ENCODE data around the gene DENND6B. TPM values are rescaled to one million over a fixed set of nuclear protein-coding genes. Genes with fewer than 3 reads are reported as not detected.

The DENND6B gene
- polyA plus RNA-seq, 4 donors, result 9.8 to 20.1 (median 14.9) TPM

DNA sequence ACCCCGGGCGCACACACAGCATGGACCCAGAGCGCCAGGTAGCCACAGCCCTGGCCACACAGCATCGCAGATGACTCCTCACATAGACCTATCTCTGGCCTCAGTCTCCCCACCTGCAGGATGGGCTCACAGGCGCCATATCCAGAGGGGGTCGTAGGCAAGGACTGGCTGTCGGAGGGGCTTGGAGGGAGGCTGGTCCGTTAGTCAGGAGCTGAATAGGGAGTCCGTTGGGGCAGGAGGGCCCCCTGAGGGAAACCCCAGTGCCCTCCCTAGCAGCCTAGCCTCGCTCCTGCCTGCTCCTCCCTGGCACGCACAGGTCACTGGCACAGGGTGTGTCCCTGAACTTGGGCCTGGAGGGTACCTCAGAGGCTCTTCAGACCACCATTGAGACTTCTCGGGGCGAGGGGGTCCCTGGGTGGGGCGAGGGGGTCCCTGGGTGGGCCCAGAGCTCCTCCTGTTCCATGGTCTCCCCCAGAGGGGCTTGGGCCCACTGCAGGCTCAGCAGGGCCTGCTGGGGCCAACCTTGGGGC, 21.4 kb downstream of the DENND6B start:
- no peak for DNase-seq (ENCODE audit: low read depth in 4 of 4, low spot score in 3 of 4)

DNA sequence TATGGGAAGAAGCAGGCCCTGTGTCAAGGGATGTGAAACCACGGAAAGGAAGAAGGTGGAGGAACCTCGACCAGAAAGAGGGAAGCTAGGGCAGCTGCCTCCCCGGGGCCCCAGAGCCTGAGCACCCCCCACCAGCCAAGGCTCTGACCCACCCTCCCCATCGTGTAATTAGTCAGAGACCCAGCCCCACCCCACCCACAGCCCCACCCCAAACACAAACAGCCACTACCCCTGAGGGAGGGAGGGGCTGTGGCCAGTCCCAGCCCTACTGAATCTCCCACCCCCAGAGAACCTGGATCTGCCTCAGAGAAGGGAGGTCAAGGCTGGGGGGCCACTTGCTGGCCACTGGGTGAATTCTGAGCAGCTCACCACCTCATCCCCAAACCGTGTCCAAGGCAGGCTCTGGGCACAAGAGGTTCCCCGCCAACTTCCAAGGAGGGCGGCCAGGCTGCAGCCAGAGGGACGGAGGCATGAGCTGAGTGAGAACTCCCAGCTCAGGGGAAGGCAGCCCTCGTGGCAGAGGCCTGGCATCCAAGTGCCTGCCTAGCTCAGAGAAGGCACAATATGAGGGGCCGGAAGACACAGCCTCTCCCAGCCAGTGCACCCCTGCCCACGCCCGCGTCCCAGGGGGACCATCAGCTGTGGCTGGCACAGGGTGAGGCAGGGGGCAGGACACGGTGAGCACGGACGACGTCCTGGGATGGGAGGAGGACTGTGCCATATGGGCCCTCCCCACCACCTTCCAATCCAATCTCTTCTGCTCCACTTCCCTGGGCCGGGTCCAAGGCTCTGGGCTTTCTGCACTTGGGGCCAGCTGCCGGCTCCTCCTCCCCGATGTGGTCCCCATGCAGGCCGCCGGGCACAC, 22.1 kb downstream of the DENND6B start:
- DNase-seq (ENCODE audit: low read depth in 4 of 4, low spot score in 3 of 4), result no peak

DNA sequence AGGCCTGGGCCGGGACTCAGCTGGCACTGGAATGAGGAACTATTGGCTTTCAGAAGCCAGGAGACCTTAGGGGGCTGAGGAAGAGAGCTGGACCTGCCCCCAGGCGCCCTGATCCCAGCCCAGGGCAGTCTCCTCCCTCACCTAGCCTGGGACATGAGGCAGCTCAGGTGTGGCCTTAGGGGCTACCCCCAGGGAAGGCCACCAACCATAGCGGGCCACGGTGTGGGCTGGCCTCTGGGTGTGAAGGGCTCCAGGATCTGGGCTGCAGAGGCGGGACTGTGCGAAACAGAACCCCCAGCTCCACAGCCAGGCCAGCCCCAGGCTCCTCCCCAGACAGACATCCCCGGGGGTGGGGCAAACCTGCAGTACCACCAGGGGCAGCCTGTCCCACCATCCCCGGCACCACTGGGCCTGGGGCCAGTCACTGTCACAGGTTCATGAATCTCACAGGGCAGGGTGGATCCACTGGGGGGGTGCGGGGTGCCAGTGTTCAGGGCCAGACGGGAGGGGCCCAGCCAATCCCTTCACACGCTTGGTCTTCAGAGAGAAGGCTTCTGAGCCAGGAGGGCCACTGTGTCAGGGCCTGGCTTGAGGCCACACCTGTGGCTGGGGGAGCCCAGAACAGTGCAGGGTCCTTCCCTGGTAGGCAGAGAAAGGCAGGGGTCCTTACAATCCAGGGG, 22.8 kb downstream of the DENND6B start:
- no peak for DNase-seq (ENCODE audit: low read depth in 4 of 4, low spot score in 3 of 4)

DNA sequence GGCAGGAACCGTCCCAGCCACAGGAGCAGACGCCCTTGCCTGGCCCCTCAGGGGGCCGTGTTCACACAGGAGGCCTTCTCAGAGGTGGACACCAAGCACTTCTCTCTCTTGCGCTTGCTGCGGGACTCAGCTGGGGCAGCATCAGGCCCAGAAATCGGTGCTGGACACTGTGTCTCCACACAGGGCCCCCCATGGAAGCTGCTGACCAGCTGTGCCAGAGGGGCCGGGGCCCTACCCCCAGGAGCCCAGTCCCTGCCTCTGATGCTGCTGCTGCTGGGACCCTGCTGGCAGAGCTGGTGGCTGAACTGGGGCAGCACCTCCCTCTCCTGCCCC, 23.3 kb downstream of the DENND6B start:
- DNase-seq (ENCODE audit: low read depth in 4 of 4, low spot score in 3 of 4), result no peak

DNA sequence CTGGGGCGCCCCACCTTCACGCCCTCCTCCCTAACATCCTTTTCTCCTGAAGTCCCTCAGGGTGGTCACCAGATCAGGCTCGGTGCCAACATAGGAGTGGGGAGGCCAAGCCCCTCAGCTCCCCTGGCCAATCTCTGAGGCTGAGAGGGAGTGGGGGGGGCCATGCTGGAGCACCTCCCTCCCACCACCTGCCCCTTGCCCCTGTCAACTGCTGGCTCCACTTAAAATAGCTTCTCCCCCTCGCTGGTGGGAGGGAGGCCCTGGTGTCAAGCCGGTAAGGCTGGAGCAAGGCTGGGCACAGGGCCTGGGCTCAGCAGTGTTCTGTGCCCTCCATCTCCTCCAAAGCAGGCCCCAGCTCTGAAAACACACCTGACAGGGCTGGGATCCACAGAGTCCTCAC, 24.2 kb downstream of the DENND6B start:
- DNase-seq (ENCODE audit: low read depth in 4 of 4, low spot score in 3 of 4), result no peak

DNA sequence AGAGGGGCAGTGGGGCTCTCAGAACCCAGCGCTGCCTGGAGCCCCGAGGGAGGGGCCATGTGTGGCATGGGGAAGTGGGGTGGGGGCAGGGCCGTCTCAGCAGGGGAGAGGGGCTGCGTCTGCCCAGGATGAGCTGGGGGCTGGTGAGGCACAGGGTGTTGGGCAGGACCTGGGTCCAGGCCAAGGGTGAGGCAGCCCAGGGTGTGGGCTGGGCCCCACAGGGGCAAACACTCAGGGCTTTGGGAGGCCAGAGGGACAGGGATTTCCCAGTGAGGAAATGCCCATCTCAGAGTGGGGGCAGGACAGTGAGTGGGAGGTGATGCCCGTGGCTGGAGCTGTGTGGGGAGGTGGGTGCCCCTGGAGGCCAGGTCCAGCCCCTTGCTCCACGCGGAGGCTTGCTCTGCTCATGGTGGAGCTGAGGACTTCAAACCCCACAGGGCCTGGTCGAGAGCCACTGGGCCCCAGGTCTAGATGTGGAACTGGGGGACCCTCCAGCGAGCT, 24.7 kb downstream of the DENND6B start:
- no peak for DNase-seq (ENCODE audit: low read depth in 4 of 4, low spot score in 3 of 4)

DNA sequence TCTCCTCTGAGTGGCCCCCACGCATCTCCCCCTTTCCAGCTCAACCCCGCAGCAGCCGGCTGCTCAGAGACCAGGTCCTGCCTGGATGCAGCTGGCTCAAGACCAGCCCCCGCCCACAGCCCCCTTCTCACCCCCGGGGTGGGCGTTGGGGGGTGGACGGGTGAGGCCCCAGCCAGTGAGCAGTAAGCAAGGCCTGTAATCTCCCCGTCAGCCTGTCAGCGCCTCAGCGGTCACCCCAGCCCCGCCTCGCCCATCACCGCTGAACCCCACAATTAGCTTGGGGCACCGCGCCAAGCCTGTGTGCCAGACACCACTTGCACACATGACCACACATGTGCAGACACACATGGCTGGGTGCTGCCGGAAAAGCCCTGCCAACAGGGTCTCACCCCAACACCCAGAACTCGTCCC, 25.2 kb downstream of the DENND6B start:
- DNase-seq (ENCODE audit: low read depth in 4 of 4, low spot score in 3 of 4), result no peak

DNA sequence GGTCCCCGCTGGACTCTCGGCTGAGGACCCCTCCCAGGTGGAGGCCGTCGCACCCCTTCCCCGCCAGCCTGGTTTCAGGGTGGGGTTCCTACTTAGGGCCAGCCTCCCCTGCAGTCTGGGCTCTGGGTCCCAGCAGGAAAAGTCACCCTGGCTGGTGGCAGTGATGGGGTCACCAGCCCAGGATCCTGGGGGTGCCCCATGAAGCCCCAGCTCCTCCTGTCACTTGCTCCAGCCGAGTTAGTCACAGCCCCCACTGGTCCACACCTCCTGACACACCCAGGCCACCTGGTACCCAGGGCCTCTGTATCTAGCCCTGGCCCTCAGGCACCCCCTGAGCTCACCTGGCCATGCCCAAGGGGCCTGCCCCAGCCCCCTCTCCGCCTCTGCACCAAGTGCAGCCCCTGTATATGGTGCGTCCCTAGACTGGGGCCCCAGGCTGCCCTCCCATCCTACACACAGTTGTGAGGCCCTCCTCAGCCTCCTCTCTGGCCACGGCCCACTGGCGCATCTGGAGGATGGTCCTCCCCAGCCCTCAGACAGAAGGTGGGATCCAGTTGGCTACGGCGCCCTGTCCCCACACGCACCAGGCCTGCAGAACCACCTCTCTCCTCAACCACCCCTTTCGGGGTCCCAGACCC, 26.1 kb downstream of the DENND6B start:
- no peak for DNase-seq (ENCODE audit: low read depth in 4 of 4, low spot score in 3 of 4)

DNA sequence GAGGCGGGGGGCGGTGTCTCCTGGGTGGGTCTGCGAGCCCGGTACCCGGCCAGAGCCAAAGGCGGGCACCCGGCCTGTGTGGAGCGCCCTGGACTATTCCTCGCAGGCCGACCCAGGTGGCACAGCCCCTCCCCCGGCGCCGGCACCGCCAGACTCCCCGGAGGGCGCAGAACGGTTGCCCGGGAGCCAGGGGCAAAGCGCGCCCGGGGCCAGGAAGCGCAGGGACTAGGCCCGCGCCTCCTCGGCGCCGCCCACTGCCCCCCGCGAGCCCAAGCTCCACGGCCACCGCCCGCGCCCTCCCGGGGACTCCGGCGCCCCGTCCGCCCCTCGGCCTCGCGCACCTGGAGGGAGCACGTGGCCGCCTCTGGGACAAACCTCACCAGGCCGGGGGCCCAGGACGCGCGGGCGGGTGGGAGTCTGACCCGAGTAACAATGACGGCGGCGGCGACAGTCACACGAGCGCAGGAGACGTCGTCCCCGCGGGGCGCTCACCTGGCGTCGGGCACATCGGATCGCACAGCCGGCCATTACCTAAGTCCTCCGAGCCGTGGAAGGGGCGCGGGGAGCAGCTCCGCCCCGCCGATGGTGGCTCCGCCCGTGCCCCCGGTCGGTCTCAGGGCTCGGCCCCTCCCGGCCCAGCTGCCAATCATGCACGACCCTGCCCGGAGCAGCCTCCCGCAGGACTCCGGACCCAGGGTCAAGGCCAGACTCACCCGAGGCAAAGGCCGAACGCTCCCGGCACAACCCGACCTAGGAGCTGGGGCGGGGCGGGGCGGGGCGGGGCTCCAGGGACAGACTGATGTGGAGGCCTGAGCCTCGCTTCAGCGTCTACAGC, 26.8 kb downstream of the DENND6B start:
- no peak for DNase-seq (ENCODE audit: low read depth in 4 of 4, low spot score in 3 of 4)

DNA sequence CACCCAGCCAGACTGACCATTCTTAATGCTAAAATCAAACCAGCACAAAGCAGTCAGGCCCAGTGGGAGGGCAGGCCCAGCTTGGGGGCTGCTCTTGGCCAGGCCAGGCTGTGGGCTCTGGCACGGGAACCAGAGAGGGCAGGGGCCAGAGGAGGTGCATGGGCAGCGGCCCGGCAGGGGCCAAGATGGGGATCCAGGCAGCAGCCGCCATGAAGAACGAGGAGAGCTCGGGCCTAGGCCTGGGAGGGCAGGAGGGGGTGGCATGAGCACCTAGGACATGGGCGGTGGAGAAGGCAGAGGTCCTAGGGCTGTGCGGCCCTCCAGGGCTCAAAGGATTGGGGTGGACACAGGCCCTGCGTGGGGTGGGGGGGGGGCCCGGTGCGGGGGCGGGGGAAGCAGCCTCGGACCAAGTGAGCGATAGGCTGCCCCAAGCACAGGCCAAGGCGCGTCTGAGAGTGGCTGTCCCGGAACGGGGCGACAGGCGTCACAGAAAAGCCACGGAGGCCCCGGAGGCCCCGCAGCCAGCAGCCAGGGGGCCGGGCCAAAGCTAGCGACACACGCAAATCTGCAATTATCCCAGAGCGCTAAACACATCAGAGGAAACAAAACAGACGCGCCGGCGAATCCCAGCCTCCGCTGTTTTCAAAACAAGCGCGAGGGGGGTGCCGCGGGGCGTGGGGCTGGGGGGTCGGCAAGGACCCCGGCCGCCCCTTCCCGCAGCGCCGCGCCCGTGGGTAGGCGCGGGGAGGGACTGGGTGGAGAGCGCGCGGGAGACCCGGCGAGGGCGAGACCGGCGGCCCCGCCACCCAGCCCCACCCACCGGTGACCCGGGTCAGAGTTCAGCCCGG, 27.7 kb downstream of the DENND6B start:
- DNase-seq (ENCODE audit: low read depth in 4 of 4, low spot score in 3 of 4), result no peak

DNA sequence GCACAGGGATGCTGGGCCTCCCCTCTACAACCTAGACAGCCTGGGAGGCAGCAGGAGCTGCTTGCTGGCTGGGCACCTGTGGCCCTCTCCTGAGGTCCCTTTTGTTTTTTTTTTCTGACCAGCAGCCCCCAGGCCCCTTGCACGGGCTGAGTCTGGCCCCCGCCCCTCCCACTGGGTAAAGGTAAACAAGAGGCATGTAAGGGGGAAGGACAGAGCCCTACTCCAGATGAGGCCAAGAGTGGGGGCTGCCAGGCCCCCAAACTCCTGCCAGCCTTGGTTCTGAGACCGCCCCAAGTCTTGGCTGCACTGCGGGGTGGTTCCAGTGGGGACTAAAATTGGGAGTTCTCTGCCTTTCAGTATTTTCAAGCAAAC, 28.6 kb downstream of the DENND6B start:
- no peak for DNase-seq (ENCODE audit: low read depth in 4 of 4, low spot score in 3 of 4)

DNA sequence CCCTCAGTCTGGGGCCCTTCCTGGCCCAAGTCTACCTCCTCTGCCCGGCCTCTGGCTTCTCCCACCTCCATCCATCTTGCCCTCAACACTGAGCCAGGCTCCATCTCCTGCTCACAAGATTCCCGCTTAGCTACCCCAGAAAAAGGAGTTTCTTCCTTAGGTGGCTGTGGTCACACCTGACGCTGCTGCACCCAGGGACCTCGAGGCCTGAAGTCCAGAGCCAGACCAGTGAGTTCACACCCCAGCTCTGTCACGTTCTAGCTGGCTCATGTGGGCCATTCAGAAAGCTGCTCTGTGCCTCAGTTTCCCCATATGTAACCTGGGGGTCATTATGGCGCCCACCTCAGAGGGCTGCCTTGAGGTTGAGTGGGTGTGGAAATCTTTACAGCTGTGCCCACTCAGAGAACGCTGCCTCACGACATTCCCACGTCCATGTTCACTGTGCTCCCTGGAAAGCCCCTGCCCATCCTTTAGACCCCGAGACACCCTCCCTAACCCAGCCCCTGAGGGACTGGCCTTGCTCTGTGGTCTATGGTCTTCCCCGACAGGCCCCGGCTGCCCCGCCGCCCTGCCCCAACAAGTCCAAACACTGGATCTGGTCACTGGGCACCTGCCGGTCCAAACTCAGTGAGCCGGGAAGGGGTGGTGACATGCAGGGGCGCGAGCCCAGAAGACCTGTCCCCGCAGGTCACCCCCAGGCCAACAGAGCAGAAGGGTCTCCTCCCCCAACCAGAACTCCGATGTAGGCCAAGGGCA, 29.1 kb downstream of the DENND6B start:
- DNase-seq (ENCODE audit: low read depth in 4 of 4, low spot score in 3 of 4), result no peak

DNA sequence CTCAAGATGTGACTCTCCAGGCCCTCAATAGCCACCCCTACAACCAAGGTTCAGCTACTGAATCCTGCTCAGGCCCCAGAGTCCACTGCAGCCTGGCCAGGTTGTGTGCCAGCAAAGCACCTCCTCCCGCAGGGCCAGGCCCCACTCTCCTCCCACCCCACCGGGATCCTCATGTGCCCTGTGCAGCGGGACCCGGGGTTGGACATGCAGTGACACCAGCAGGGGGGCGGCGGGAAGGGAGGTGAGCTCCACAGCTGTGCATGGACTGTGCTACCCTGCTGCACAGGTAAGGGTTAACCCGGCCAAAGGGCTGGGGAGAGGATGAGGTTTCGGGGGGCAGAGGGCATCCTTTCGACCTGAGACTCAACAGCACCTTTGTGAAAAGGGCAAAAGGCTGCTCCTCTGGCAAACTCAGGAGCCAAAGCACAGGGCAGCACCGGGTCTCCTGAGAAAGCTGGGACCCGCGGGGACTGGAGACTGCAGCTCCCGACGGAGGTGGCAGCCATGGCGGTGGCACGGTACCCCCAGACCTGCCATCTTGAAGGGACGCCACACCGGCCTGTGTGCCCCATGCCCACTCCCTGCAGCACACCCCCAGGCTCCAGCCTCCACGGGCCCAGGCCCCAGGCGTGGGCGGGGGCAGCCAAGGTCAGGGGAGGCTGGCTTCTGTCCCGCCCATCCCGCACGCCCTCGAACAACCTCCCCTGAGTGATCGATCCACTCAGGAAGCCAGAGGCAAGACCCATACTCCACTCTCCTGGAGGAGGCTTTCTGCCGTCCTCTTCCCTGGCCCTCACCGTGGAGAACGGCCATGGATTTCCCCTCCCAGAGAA, 29.9 kb downstream of the DENND6B start:
- no peak for DNase-seq (ENCODE audit: low read depth in 4 of 4, low spot score in 3 of 4)

DNA sequence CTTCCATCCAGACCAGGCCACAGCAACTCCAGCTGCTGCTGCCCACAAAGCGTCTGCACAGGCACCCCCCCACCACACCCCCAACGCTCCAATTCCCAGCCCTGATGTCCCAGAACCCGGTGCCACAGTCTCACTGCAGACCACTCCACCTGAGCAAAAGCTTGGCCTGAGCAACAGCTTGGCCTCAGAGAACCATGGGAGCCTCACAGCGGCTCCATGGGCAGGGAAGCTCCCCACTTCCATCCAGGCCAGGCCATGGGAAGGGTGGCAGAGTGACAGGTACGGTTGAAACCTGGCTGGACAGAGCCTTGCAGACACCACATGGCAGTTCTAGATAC, 32.5 kb downstream of the DENND6B start:
- DNase-seq (ENCODE audit: low read depth in 4 of 4, low spot score in 3 of 4), result no peak

DNA sequence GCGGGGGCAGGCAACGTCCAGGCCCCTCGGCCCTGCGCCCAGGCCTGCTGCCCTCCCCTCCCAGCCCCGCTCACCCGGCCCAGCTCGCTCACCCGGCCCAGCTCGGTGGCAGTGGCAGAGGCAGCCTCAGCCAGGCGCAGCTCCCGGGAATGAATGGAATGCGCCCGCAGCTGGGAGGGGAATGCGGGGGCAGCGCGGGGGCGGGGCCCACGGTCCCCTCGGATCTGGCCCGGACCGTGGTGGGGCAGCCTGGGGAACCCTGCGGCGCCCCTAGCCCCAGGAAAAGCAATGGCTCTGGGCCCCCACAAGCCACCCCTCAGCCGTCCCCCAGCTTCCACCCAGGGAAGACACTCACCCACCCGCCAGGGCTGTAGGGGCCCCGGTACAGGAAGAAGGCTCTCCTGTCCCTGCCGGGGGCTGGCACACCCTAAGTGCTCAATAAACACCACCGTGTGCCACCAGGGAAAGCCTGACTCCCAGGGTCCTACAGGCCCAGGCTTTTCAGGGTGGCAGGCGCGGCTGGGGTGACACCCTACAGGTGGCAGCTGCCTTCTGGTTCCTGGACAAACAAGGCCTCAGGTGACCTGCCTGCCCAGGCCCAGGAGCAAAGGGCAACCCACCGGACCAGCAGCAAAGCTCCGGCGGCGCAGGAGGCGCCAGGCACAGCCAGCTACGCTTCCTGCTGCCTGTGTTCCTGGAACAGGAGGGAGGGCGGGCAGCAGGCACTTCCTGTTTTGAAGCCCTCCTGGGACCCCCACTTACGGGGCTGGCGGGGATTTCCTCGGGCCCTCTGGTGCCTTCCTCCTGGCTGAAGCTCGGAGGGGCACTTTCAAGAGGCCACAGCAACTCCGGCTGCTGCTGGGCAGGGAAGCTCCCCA, 33.1 kb downstream of the DENND6B start:
- DNase-seq (ENCODE audit: low read depth in 4 of 4, low spot score in 3 of 4), result peak in 1 of 4 donors; percentile 62

DNA sequence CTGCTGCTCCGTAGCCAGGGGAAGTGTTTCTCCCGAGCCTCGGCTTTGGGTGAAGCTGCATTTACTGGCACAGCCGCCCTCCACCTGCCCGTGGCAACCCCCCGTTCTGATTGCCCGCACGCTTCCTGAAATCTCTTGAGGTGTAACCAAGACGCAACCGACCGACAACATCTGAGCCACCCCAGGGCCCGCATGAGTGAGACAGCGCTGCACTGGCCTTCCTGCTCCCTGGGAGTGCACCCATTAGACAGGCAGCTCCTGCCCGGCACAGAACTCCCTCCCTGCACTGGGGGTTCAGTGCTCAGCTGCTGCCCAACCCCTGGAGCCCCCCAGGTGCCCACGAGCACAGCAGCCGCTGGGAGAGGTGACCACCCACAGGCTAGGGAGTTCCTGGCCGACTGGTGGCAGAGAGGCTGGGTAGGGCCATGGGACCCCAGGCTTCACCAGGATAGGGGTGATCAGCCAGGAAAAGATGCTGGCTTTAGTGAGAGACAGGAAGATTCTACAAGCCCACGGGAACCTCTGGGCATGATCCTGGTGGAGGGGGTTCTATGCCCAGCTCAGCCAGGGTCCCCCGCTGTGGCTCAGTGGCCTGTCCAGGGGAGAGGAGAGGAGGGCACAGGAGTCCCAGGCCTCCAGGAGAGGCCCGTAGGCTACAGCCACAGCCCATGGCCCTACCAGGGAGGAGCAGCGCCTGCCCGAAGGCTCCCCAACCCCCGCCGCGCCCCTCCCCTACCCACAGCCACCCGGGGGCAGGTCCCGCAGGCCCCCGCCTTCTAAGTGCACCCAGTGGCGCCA, 34.0 kb downstream of the DENND6B start:
- DNase-seq (ENCODE audit: low read depth in 4 of 4, low spot score in 3 of 4), result no peak

All from left renal pelvis (tissue), 4 donors.